Pancreas (tissue), 10 donors: Measurements from ENCODE around the gene IQCE. TPM values are rescaled to one million over a fixed set of nuclear protein-coding genes. Genes with fewer than 3 reads are reported as not detected.

Experiments
- ATAC-seq, 4 donors: fragments of 200-7000 bp; cut with Tn5 transposase; one replicate each; pipeline versions ENCODE4 v1.8.0 to v1.9.1; 2020; ENCODE audit warnings: mild to moderate bottlenecking in 4 of 4, moderate library complexity in 4 of 4
- DNase-seq, 6 donors: peaks; one replicate each; pipeline ENCODE4 v3.0.0-alpha.2; 2020
- FAIRE-seq: peaks from 2 replicates; lab custom pipeline; 2012; peaks lifted over from hg19 to GRCh38; lab: Jason Lieb, UNC
- H3K27ac ChIP-seq, 4 donors: fragments of 200-600 bp; sonication (generic); 1 replicate in 3 of 4; 2 replicates in 1 of 4; pipeline versions ENCODE4 v1.5.0 to v1.8.0; 2020
- H3K27me3 ChIP-seq, 4 donors: fragments of 200-600 bp; one replicate each; pipeline ENCODE4 v1.8.0; 2021
- H3K36me3 ChIP-seq, 3 donors: fragments of 200-600 bp; sonication (generic) in 1 of 3; one replicate each; pipeline versions ENCODE4 v1.5.0 to v1.8.0; 2020 to 2021
- H3K4me1 ChIP-seq, 3 donors: fragments of 200-600 bp; one replicate each; pipeline ENCODE4 v1.8.0; 2021
- H3K4me3 ChIP-seq, 4 donors: fragments of 200-600 bp; sonication (generic) in 2 of 4; one replicate each; pipeline versions ENCODE4 v1.5.0 to v1.8.0; 2020 to 2021
- H3K9me3 ChIP-seq, 4 donors: fragments of 200-600 bp; one replicate each; pipeline ENCODE4 v1.8.0; 2021
- CTCF ChIP-seq, 4 donors: fragments of 200-600 bp; sonication (generic) in 3 of 4; IDR thresholded peaks; one replicate each; pipeline versions ENCODE4 v1.5.0 to v1.8.0; 2021; ENCODE audit warnings: antibody characterized with exemption in 4 of 4
- WGBS, 2 donors: extraction: QIAGEN DNeasy Blood & Tissue Kit; methylation state at CpG; one replicate each; pipeline ENCODE4 v1.1.7; 2013; 5-methylcytosine and 5-hydroxymethylcytosine counted together
- intact Hi-C, 3 donors: fragments of 100-400 bp; cut with DNase I; formaldehyde crosslinking; loops; one replicate each; pipeline versions ENCODE4 v1.11.1 to v1.14.2; 2022
- polyA plus RNA-seq, 2 donors: library from polyadenylated mRNA; stranded (reverse); fragments of 200-250 nt; gene quantifications; one replicate each; pipeline ENCODE4 v1.2.3, GENCODE V29; 2013
- total RNA-seq, 6 donors: library from RNA; stranded (reverse); fragmentation: NEBNext Ultra II Directional in 4 of 6; extraction: Animal tissue kit (Norgen Biotek cat#: 25700) in 4 of 6; gene quantifications; one replicate each; pipeline versions ENCODE4 v1.2.1 to v1.2.4, GENCODE V29; 2021 to 2023
- donor health status: healthy with polysubstance abuse.
- donor health status: DM: no; HTN: no; CAD: no; lungs with moderate emphysema.
- donor health status: DM: no; HTN: no; CAD: no.
- donor health status: control.
- donor health status: control.
- donor health status: Bipolar disorder and iron deficiency.
- donor health status: DM: yes; HTN: yes; CAD: no.
- donor health status: DM: no; HTN: no; CAD: no.
- donor health status: DM: no; HTN: no; CAD: no.
- donor health status: DM: yes; HTN: yes; CAD: no.

Gene IQCE
- total and polyA plus RNA-seq, 8 donors, result 8.8 to 14.1 (median 10.9) TPM

- Histone ChIP-seq H3K36me3 (peaks cover 0 to 9% (median 0%) of the 10 kb centered on the region in 3 donors), H3K9me3 (no peaks in the 10 kb centered on the region), H3K4me1 (peaks cover 36 to 84% (median 54%) of the 10 kb centered on the region in 3 donors), H3K27me3 (no peaks in the 10 kb centered on the region), H3K4me3 (peak overlapping the region in 1 of 4 donors; percentile 72), H3K27ac (no peak overlapping the region)
- ATAC-seq, result no peak
- TF ChIP-seq CTCF (IDR thresholded peaks at IDR 0.05), result no peak
- intact Hi-C loops, result no loop called here
- FAIRE-seq, result no peak
- 57 to 59% methylated on average over 39 to 40 of the region's 40 CpGs for WGBS, 2 donors
- DNase-seq, result peak in 3 of 6 donors; percentile 24 to 74 (median 51)
Observed at GRCh38 chr7:2526659-2527504, 31.9 kb upstream of the IQCE start.

- Histone ChIP-seq H3K9me3 (no peaks in the 10 kb centered on the region), H3K27me3 (no peaks in the 10 kb centered on the region), H3K4me1 (peaks cover 36 to 76% (median 54%) of the 10 kb centered on the region in 3 donors), H3K27ac (peak overlapping the region in 2 of 4 donors; percentile 4 to 67), H3K4me3 (peak overlapping the region in 1 of 4 donors; percentile 72), H3K36me3 (peaks cover 0 to 9% (median 0%) of the 10 kb centered on the region in 3 donors)
- peak in 4 of 6 donors; percentile 47 to 65 (median 48) for DNase-seq
- no peak for ATAC-seq
- intact Hi-C loops, result no loop called here
- FAIRE-seq, result no peak
- no peak for TF ChIP-seq CTCF (IDR thresholded peaks at IDR 0.05)
- WGBS, 2 donors, result 47 to 49% methylated on average over 17 of the region's 17 CpGs
Observed at GRCh38 chr7:2527505-2528467, 31.0 kb upstream of the IQCE start.

GRCh38 chr7:2528481-2529095 lies 30.2 kb upstream of the IQCE start:
- 63 to 67% methylated on average over 18 of the region's 18 CpGs for WGBS, 2 donors
- H3K27ac ChIP-seq, result peak overlapping the region in 2 of 4 donors; percentile 32 to 67
- FAIRE-seq, result no peak
- DNase-seq, result peak in 4 of 6 donors; percentile 31 to 79 (median 52)
- H3K36me3 ChIP-seq, result peaks cover 0 to 9% (median 0%) of the 10 kb centered on the region in 3 donors
- TF ChIP-seq CTCF (IDR thresholded peaks at IDR 0.05), result no peak
- H3K4me3 ChIP-seq, result no peak overlapping the region
- no peaks in the 10 kb centered on the region for H3K27me3 ChIP-seq
- H3K9me3 ChIP-seq, result no peaks in the 10 kb centered on the region
- intact Hi-C loops, result no loop called here
- H3K4me1 ChIP-seq, result peaks cover 36 to 68% (median 46%) of the 10 kb centered on the region in 3 donors
- ATAC-seq, result no peak

- Histone ChIP-seq H3K36me3 (peaks cover 0 to 9% (median 0%) of the 10 kb centered on the region in 3 donors), H3K27me3 (no peaks in the 10 kb centered on the region), H3K4me3 (no peak overlapping the region), H3K4me1 (peaks cover 35 to 64% (median 40%) of the 10 kb centered on the region in 3 donors), H3K27ac (peak overlapping the region; percentile 32 to 67 (median 40)), H3K9me3 (no peaks in the 10 kb centered on the region)
- DNase-seq, result peak; percentile 45 to 84 (median 71)
- TF ChIP-seq CTCF (IDR thresholded peaks at IDR 0.05), result no peak
- WGBS, 2 donors, result 59 to 64% methylated on average over 27 to 30 of the region's 30 CpGs
- no peak for FAIRE-seq
- intact Hi-C loops, result no loop called here
- ATAC-seq, result peak; percentile 1 to 42 (median 12)
Observed at GRCh38 chr7:2529161-2530070, 29.4 kb upstream of the IQCE start.
